Stomach (tissue), 4 donors: Measurements from ENCODE around the gene STATH.

ENCODE experiments used
- EP300 ChIP-seq: sonication (generic); formaldehyde crosslinking; IDR thresholded peaks from one replicate; pipeline ENCODE4 v1.6.1; 2017; ENCODE audit warnings: antibody characterized with exemption
- POLR2A ChIP-seq, 4 donors: fragments of 450-650 bp; IDR thresholded peaks; one replicate each; pipeline ENCODE4 v1.6.1; 2016; ENCODE audit warnings: antibody characterized with exemption in 4 of 4, control low read depth in 2 of 4, mild to moderate bottlenecking in 1 of 4, moderate library complexity in 1 of 4
- POLR2AphosphoS5 ChIP-seq, 3 donors: sonication (generic); formaldehyde crosslinking; IDR thresholded peaks; one replicate each; pipeline ENCODE4 v1.6.1; 2016; ENCODE audit warnings: antibody characterized with exemption in 3 of 3
- TF ChIP-seq, protein P1 (sequence below), 7 experiments: fragments of 450-650 bp in 4 of 7; fragments of 200-600 bp in 3 of 7; sonication (generic) in 3 of 7; IDR thresholded peaks; one replicate each; pipeline ENCODE4 v1.5.1; 2016 to 2019; ENCODE audit warnings: antibody characterized with exemption in 7 of 7, control low read depth in 2 of 7, mild to moderate bottlenecking in 1 of 7

DNA sequence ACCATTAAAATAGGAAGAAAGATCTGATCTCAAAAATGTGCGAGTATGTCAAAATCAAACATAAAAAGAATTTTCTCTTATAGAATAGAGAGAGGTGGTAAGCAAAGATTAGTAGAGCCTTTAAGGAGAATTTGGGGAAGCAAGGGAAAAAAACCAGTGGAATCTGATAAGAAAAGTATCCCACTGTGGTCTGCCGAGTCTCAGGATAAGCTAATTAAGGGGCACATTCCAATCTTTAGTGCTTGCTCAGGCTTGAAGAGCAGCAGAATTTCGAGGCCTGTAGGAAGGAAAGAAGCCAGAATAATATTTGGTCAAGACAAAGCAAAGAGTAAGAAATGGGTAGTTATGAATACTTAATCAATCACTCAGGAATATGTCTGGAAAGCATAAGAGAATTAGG lies 13.0 kb downstream of the STATH start:
- TF ChIP-seq, protein P1, sequence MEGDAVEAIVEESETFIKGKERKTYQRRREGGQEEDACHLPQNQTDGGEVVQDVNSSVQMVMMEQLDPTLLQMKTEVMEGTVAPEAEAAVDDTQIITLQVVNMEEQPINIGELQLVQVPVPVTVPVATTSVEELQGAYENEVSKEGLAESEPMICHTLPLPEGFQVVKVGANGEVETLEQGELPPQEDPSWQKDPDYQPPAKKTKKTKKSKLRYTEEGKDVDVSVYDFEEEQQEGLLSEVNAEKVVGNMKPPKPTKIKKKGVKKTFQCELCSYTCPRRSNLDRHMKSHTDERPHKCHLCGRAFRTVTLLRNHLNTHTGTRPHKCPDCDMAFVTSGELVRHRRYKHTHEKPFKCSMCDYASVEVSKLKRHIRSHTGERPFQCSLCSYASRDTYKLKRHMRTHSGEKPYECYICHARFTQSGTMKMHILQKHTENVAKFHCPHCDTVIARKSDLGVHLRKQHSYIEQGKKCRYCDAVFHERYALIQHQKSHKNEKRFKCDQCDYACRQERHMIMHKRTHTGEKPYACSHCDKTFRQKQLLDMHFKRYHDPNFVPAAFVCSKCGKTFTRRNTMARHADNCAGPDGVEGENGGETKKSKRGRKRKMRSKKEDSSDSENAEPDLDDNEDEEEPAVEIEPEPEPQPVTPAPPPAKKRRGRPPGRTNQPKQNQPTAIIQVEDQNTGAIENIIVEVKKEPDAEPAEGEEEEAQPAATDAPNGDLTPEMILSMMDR (IDR thresholded peaks at IDR 0.05) = no peak
- no peak for TF ChIP-seq POLR2AphosphoS5 (IDR thresholded peaks at IDR 0.05)
- no peak for TF ChIP-seq POLR2A (IDR thresholded peaks at IDR 0.05)
- no peak for TF ChIP-seq EP300
